Body of pancreas (tissue), 4 donors: ENCODE measurements around the gene POLA1.

Experiments
- CTCF ChIP-seq, 7 experiments: fragments of 450-650 bp in 4 of 7; fragments of 200-600 bp in 3 of 7; sonication (generic) in 3 of 7; IDR thresholded peaks; one replicate each; pipeline ENCODE4 v1.5.1; 2016 to 2019; ENCODE audit warnings: antibody characterized with exemption in 7 of 7
- POLR2A ChIP-seq, 3 donors: fragments of 450-650 bp; IDR thresholded peaks; one replicate each; pipeline ENCODE4 v1.6.1; 2016; ENCODE audit warnings: antibody characterized with exemption in 3 of 3, mild to moderate bottlenecking in 2 of 3

- TF ChIP-seq CTCF (IDR thresholded peaks at IDR 0.05) (no peak), POLR2A (IDR thresholded peaks at IDR 0.05) (no peak)
Measured at GRCh38 chrX:24846550-24847150, 152.9 kb downstream of the POLA1 start.
